Nephron progenitor cell (in vitro differentiated cells): ENCODE measurements around the gene SSR4.

Experiments
- DNase-seq: peaks from one replicate; pipeline ENCODE4 v3.0.0; 2021
- H3K27ac Mint-ChIP-seq: 2 replicates; pipeline ENCODE4 v1.8.0; 2021; ENCODE audit warnings: mild to moderate bottlenecking, moderate library complexity, mixed read lengths
- H3K27me3 Mint-ChIP-seq: 2 replicates; pipeline ENCODE4 v1.8.0; 2021; ENCODE audit warnings: mild to moderate bottlenecking, low read depth, mixed read lengths; ENCODE audit not compliant: poor library complexity
- H3K36me3 Mint-ChIP-seq: 2 replicates; pipeline ENCODE4 v1.8.0; 2021; ENCODE audit warnings: low read depth, mixed read lengths
- H3K4me1 Mint-ChIP-seq: 2 replicates; pipeline ENCODE4 v1.8.0; 2021; ENCODE audit warnings: mixed read lengths
- H3K4me3 Mint-ChIP-seq: 2 replicates; pipeline ENCODE4 v1.8.0; 2021; ENCODE audit warnings: mild to moderate bottlenecking, moderate library complexity, mixed read lengths
- H3K9me3 Mint-ChIP-seq: 2 replicates; pipeline ENCODE4 v1.8.0; 2021; ENCODE audit warnings: mild to moderate bottlenecking, moderate library complexity, mixed read lengths
- TF ChIP-seq, protein P1 (sequence below): fragments of 200-600 bp; sonication (generic); IDR thresholded peaks from 2 replicates; pipeline ENCODE4 v1.5.0; 2021; ENCODE audit warnings: antibody characterized with exemption

Gene SSR4

DNA sequence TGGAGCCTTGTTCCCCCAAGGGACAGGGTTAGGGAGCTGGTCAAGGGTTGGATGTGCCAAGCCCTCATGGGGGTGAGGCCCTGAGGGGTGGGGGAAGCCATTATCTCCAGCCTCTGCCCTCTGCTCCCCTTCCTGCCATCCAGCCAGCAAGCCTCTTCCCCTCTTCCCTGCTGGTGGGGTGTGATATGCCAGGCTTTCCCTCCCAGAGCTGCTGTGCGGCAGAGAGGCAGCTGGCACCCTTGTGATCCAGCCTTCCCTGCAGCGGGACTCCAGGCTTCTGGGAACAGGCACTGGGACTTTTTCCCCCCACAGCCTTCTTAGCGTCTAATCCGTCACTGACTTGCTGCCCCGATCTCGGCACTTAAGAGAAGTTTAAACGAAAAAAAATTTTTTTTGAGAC, 6.3 kb downstream of the SSR4 start:
- peaks cover 12% of the 10 kb centered on the region for H3K36me3 Mint-ChIP-seq
- peaks cover 25% of the 10 kb centered on the region for H3K4me1 Mint-ChIP-seq
- H3K27me3 Mint-ChIP-seq = no peaks in the 10 kb centered on the region
- DNase-seq = no peak
- TF ChIP-seq, protein P1, sequence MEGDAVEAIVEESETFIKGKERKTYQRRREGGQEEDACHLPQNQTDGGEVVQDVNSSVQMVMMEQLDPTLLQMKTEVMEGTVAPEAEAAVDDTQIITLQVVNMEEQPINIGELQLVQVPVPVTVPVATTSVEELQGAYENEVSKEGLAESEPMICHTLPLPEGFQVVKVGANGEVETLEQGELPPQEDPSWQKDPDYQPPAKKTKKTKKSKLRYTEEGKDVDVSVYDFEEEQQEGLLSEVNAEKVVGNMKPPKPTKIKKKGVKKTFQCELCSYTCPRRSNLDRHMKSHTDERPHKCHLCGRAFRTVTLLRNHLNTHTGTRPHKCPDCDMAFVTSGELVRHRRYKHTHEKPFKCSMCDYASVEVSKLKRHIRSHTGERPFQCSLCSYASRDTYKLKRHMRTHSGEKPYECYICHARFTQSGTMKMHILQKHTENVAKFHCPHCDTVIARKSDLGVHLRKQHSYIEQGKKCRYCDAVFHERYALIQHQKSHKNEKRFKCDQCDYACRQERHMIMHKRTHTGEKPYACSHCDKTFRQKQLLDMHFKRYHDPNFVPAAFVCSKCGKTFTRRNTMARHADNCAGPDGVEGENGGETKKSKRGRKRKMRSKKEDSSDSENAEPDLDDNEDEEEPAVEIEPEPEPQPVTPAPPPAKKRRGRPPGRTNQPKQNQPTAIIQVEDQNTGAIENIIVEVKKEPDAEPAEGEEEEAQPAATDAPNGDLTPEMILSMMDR = no peak
- H3K4me3 Mint-ChIP-seq = no peak overlapping the region
- no peak overlapping the region for H3K27ac Mint-ChIP-seq
- H3K9me3 Mint-ChIP-seq = peaks cover 53% of the 10 kb centered on the region

- no peak overlapping the region for H3K4me3 Mint-ChIP-seq
- no peak overlapping the region for H3K27ac Mint-ChIP-seq
- TF ChIP-seq, protein P1 = no peak
These were observed 7.2 kb downstream of the SSR4 start for GRCh38 chrX:153801669-153802068.

GRCh38 chrX:153802513-153803045, 8.1 kb downstream of the SSR4 start:
- no peak for DNase-seq
- Mint-ChIP-seq H3K4me1 (peaks cover 13% of the 10 kb centered on the region), H3K36me3 (peaks cover 5% of the 10 kb centered on the region), H3K27ac (no peak overlapping the region), H3K4me3 (no peak overlapping the region), H3K27me3 (no peaks in the 10 kb centered on the region), H3K9me3 (peaks cover 44% of the 10 kb centered on the region)
- TF ChIP-seq, protein P1 = no peak

More at GRCh38 chrX:153801669-153802068, 7.2 kb downstream of the SSR4 start:
- Mint-ChIP-seq H3K27me3 (no peaks in the 10 kb centered on the region), H3K4me1 (peaks cover 15% of the 10 kb centered on the region), H3K9me3 (peaks cover 47% of the 10 kb centered on the region), H3K36me3 (peaks cover 5% of the 10 kb centered on the region)
- no peak for DNase-seq

DNA sequence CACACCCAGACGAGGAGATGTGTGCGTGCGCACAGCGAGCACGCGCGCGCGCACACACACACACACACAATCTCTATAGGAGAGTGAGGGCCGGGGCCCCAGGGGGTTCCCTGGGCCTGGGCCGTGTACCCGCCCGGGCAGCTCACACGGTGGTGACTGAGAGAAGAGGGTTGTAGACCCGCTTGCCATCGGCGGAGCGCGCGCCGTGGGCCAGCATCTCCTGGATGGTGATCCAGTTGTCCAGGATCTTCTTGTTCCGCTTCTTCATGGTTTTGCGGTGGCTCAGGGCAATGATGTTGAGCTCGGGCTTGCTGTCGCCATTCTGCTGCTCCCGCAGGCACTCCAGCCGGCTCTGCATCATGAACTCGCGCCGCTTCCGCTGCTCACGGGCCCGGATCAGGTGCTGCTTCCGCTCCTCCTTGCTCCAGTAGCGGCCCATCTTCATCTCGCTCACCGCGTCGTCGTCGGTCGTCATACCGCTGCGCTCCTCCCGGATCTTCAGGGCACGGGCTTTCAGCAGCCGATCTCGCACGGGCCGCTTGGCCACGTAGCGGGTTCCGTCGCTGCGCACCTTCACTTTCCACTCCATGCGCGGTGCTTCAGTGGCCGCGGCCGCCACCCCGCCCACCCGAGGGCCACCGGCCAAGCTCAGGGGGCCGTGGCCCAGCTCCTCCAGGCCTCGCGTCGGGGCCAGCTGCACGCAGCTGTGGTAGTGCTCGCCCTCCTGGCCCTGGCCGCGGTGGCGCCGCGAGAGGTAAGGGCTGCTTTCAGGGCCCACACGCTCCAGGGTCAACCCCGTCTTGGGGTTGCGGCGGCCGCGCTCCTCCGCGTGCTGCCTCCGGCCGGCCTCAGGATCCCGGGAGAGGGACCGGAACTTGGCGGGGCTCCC, 9.0 kb downstream of the SSR4 start:
- Mint-ChIP-seq H3K36me3 (no peaks in the 10 kb centered on the region), H3K4me3 (no peak overlapping the region), H3K4me1 (peaks cover 17% of the 10 kb centered on the region), H3K9me3 (peaks cover 44% of the 10 kb centered on the region), H3K27me3 (no peaks in the 10 kb centered on the region), H3K27ac (no peak overlapping the region)
- TF ChIP-seq, protein P1 = no peak
- DNase-seq = no peak

DNA sequence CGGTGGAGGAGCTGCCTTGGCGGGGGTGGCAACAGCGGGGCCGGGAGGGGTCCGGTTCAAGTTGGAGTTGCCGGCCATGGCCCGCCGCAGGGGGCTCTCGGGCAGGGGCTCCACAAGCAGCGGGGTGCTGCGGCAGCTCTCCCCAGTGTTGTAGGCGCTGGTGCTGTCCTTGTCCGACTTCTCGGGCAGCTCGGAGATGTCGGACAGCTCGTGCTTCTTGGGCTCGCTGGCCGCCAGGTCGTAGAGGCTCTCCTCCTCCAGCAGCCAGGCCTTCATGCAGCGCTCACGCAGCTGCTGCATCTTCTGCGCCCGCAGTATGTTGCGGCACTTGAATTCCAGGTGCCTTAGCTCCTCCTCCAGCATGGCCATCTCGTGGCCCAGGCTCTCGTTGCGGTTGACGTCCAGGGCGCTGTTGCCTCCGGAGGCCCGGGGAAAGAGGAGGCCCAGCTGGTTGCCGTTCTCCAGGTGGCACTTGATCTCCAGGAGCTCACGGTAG, 9.7 kb downstream of the SSR4 start:
- Mint-ChIP-seq H3K27me3 (no peaks in the 10 kb centered on the region), H3K4me3 (no peak overlapping the region), H3K4me1 (peaks cover 17% of the 10 kb centered on the region), H3K9me3 (peaks cover 48% of the 10 kb centered on the region), H3K36me3 (no peaks in the 10 kb centered on the region), H3K27ac (no peak overlapping the region)
- TF ChIP-seq, protein P1 = no peak
- no peak for DNase-seq
